ENCODE results near the gene PIF1. TPM values are rescaled to one million over a fixed set of nuclear protein-coding genes. Genes with fewer than 3 reads are reported as not detected.
"Not testable (repeated sequence)": the region's sequence is repeated elsewhere in the genome, so short reads cannot be mapped to it uniquely, and the experiment has no call there.

Gene PIF1
- total and polyA plus RNA-seq, 8 donors, result 0.46 to 58.8 (median 2.4) TPM

- Histone ChIP-seq H3K27me3 (no peaks in the 10 kb centered on the region), H3K36me3 (no peaks in the 10 kb centered on the region), H3K27ac (no peak overlapping the region), H3K9me3 (no peaks in the 10 kb centered on the region), H3K4me3 (no peak overlapping the region), H3K4me1 (peaks cover 0 to 22% (median 8%) of the 10 kb centered on the region in 4 donors)
- DNase-seq, result no peak
- intact Hi-C loops (cut with DNase I; ENCODE audit: low total_unique reads), result no loop called here
- TF ChIP-seq POLR2AphosphoS5 (IDR thresholded peaks at IDR 0.05), result no peak
- TF ChIP-seq CTCF (IDR thresholded peaks at IDR 0.05), result no peak
- no peak for TF ChIP-seq POLR2A (IDR thresholded peaks at IDR 0.05)
- TF ChIP-seq EP300 (IDR thresholded peaks at IDR 0.05), result no peak
- WGBS, 5 donors, result 92 to 100% (median 98%) methylated on average over 1 of the region's 1 CpG
Observed at GRCh38 chr15:64803526-64803925, 21.9 kb downstream of the PIF1 start.

GRCh38 chr15:64800476-64800875 is 25.0 kb downstream of the PIF1 start:
- intact Hi-C loops (cut with DNase I; ENCODE audit: low total_unique reads), result no loop called here
- 64 to 98% (median 86%) methylated on average over 2 of the region's 2 CpGs for WGBS, 5 donors
- TF ChIP-seq EP300 (IDR thresholded peaks at IDR 0.05), result no peak
- no peak for TF ChIP-seq CTCF (IDR thresholded peaks at IDR 0.05)
- no peak for TF ChIP-seq POLR2AphosphoS5 (IDR thresholded peaks at IDR 0.05)
- no peak for TF ChIP-seq POLR2A (IDR thresholded peaks at IDR 0.05)
- Histone ChIP-seq H3K4me1 (peaks cover 0 to 14% (median 4%) of the 10 kb centered on the region in 4 donors), H3K27me3 (no peaks in the 10 kb centered on the region), H3K4me3 (no peak overlapping the region), H3K27ac (no peak overlapping the region), H3K9me3 (no peaks in the 10 kb centered on the region), H3K36me3 (no peaks in the 10 kb centered on the region)
- no peak for DNase-seq

GRCh38 chr15:64798905-64799304 is 26.5 kb downstream of the PIF1 start:
- H3K4me1 ChIP-seq; H3K9me3 ChIP-seq; H3K27me3 ChIP-seq; H3K36me3 ChIP-seq; DNase-seq; intact Hi-C loops (cut with DNase I; ENCODE audit: low total_unique reads); H3K27ac ChIP-seq; H3K4me3 ChIP-seq: not testable (repeated sequence)
- 92 to 96% (median 93%) methylated on average over 5 to 27 of the region's 29 CpGs; no CpG with 5 or more reads in 1 of the 5 donors for WGBS, 5 donors

- H3K4me3 ChIP-seq; H3K4me1 ChIP-seq; H3K9me3 ChIP-seq; DNase-seq; H3K27ac ChIP-seq; intact Hi-C loops (cut with DNase I; ENCODE audit: low total_unique reads); H3K27me3 ChIP-seq; H3K36me3 ChIP-seq: not testable (repeated sequence)
- 82 to 91% (median 86%) methylated on average over 9 of the region's 9 CpGs for WGBS, 5 donors
Observed at GRCh38 chr15:64795921-64796320, 29.5 kb downstream of the PIF1 start.

GRCh38 chr15:64795299-64795698 is 30.1 kb downstream of the PIF1 start:
- WGBS, 5 donors, result 89 to 95% (median 94%) methylated on average over 7 of the region's 7 CpGs
- not testable (repeated sequence) for H3K27me3 ChIP-seq, H3K27ac ChIP-seq

GRCh38 chr15:64792282-64792681 is 33.2 kb downstream of the PIF1 start:
- H3K36me3 ChIP-seq, result no peaks in the 10 kb centered on the region
- DNase-seq, result no peak
- H3K4me1 ChIP-seq, result no peaks in the 10 kb centered on the region
- TF ChIP-seq POLR2AphosphoS5 (IDR thresholded peaks at IDR 0.05), result no peak
- TF ChIP-seq EP300 (IDR thresholded peaks at IDR 0.05), result no peak
- no peak for TF ChIP-seq POLR2A (IDR thresholded peaks at IDR 0.05)
- no peak for TF ChIP-seq CTCF (IDR thresholded peaks at IDR 0.05)
- no peaks in the 10 kb centered on the region for H3K27me3 ChIP-seq
- H3K4me3 ChIP-seq, result no peak overlapping the region
- intact Hi-C loops (cut with DNase I; ENCODE audit: low total_unique reads), result no loop called here
- H3K9me3 ChIP-seq, result no peaks in the 10 kb centered on the region
- no peak overlapping the region for H3K27ac ChIP-seq
- 76 to 80% (median 79%) methylated on average over 3 of the region's 3 CpGs for WGBS, 5 donors

More at GRCh38 chr15:64795299-64795698, 30.1 kb downstream of the PIF1 start:
- H3K9me3 ChIP-seq; DNase-seq; H3K36me3 ChIP-seq; H3K4me1 ChIP-seq; intact Hi-C loops (cut with DNase I; ENCODE audit: low total_unique reads); H3K4me3 ChIP-seq: not testable (repeated sequence)
